ENCODE measurements around the gene KLF15. TPM values are rescaled to one million over a fixed set of nuclear protein-coding genes. Genes with fewer than 3 reads are reported as not detected.

KLF15 gene
- total RNA-seq, 1 experiment from 2014 or later: 32.1 TPM

GRCh38 chr3:126303272-126303671 is 53.9 kb downstream of the KLF15 start:
- DNase-seq (ENCODE audit: low spot score): no peak
- Histone ChIP-seq H3K9me3 (ENCODE audit: low read depth, low read length, poor library complexity, severe bottlenecking) (peaks cover 31% of the 10 kb centered on the region), H3K27me3 (replicated peaks; ENCODE audit: insufficient read depth, low read depth, low read length, poor library complexity) (no peaks in the 10 kb centered on the region), H3K27ac (ENCODE audit: low read depth, low read length, poor library complexity, severe bottlenecking) (no peak overlapping the region), H3K4me3 (ENCODE audit: low read depth, low read length, poor library complexity, severe bottlenecking) (no peak overlapping the region), H3K4me1 (ENCODE audit: insufficient read depth, low read length, poor library complexity, severe bottlenecking) (no peaks in the 10 kb centered on the region), H3K36me3 (ENCODE audit: insufficient read depth, low read length, poor library complexity, severe bottlenecking) (no peaks in the 10 kb centered on the region)
- ChIA-PET CTCF (no interaction called here), POLR2A (ENCODE audit: low non-redundant PET) (no interaction called here)
- intact Hi-C loops (cut with micrococcal nuclease; ENCODE audit: unreplicated experiment): no loop called here
- no peak for TF ChIP-seq EZH2 (IDR thresholded peaks at IDR 0.05; ENCODE audit: borderline replicate concordance, low read depth, low read length, poor library complexity, severe bottlenecking)
- no peak for TF ChIP-seq CTCF (conservative IDR thresholded peaks at IDR 0.05; ENCODE audit: low read depth, low read length)
- BruUV-seq (replicated peaks): no TSS peak

- intact Hi-C loops (cut with micrococcal nuclease; ENCODE audit: unreplicated experiment): no loop called here
- H3K36me3 ChIP-seq (ENCODE audit: insufficient read depth, low read length, poor library complexity, severe bottlenecking): no peaks in the 10 kb centered on the region
- no peak overlapping the region for H3K4me3 ChIP-seq (ENCODE audit: low read depth, low read length, poor library complexity, severe bottlenecking)
- no peaks in the 10 kb centered on the region for H3K27me3 ChIP-seq (replicated peaks; ENCODE audit: insufficient read depth, low read depth, low read length, poor library complexity)
- ChIA-PET POLR2A (ENCODE audit: low non-redundant PET) (no interaction called here), CTCF (no interaction called here)
- H3K27ac ChIP-seq (ENCODE audit: low read depth, low read length, poor library complexity, severe bottlenecking): no peak overlapping the region
- DNase-seq (ENCODE audit: low spot score): no peak
- peaks cover 31% of the 10 kb centered on the region for H3K9me3 ChIP-seq (ENCODE audit: low read depth, low read length, poor library complexity, severe bottlenecking)
- no peaks in the 10 kb centered on the region for H3K4me1 ChIP-seq (ENCODE audit: insufficient read depth, low read length, poor library complexity, severe bottlenecking)
- BruUV-seq (replicated peaks): no TSS peak
- no peak for TF ChIP-seq EZH2 (IDR thresholded peaks at IDR 0.05; ENCODE audit: borderline replicate concordance, low read depth, low read length, poor library complexity, severe bottlenecking)
- TF ChIP-seq CTCF (conservative IDR thresholded peaks at IDR 0.05; ENCODE audit: low read depth, low read length): no peak
These were observed 56.3 kb downstream of the KLF15 start for GRCh38 chr3:126300761-126301481.

- ChIA-PET POLR2A (ENCODE audit: low non-redundant PET) (no interaction called here), CTCF (no interaction called here)
- Histone ChIP-seq H3K36me3 (ENCODE audit: insufficient read depth, low read length, poor library complexity, severe bottlenecking) (no peaks in the 10 kb centered on the region), H3K4me1 (ENCODE audit: insufficient read depth, low read length, poor library complexity, severe bottlenecking) (no peaks in the 10 kb centered on the region), H3K27me3 (replicated peaks; ENCODE audit: insufficient read depth, low read depth, low read length, poor library complexity) (no peaks in the 10 kb centered on the region), H3K27ac (ENCODE audit: low read depth, low read length, poor library complexity, severe bottlenecking) (no peak overlapping the region), H3K9me3 (ENCODE audit: low read depth, low read length, poor library complexity, severe bottlenecking) (peaks cover 31% of the 10 kb centered on the region), H3K4me3 (ENCODE audit: low read depth, low read length, poor library complexity, severe bottlenecking) (no peak overlapping the region)
- no TSS peak for BruUV-seq (replicated peaks)
- DNase-seq (ENCODE audit: low spot score): no peak
- intact Hi-C loops (cut with micrococcal nuclease; ENCODE audit: unreplicated experiment): no loop called here
- no peak for TF ChIP-seq EZH2 (IDR thresholded peaks at IDR 0.05; ENCODE audit: borderline replicate concordance, low read depth, low read length, poor library complexity, severe bottlenecking)
- TF ChIP-seq CTCF (conservative IDR thresholded peaks at IDR 0.05; ENCODE audit: low read depth, low read length): no peak
These were observed 57.0 kb downstream of the KLF15 start for GRCh38 chr3:126300001-126300760.

Data from A673 (cell line).